H1 (cell line): ENCODE measurements around the gene HIVEP2. TPM values are rescaled to one million over a fixed set of nuclear protein-coding genes. Genes with fewer than 3 reads are reported as not detected.

Experiments
- CTCF ChIA-PET: fragments of 300-600 bp; sonication (Branson Sonifier 250); formaldehyde crosslinking; loops from one replicate; lab custom pipeline; 2021; ENCODE audit not compliant: partially characterized antibody; lab: Charles Lee
- POLR2A ChIA-PET: fragments of 300-600 bp; sonication (Branson Sonifier 250); formaldehyde crosslinking; loops from one replicate; lab custom pipeline; 2021; ENCODE audit warnings: inconsistent platforms; ENCODE audit not compliant: partially characterized antibody; lab: Charles Lee
- DNase-seq, 2 experiments: peaks; one replicate each; pipeline versions ENCODE4 v3.0.0 to v3.0.0-alpha.2; 2010 to 2022; ENCODE audit warnings: low spot score in 2 of 2, low read depth in 1 of 2, mixed read lengths in 1 of 2
- FAIRE-seq: peaks from 2 replicates; lab custom pipeline; 2011; peaks lifted over from hg19 to GRCh38; lab: Jason Lieb, UNC
- H2AFZ ChIP-seq: 2 replicates; pipeline ENCODE4 v1.8.1; 2012; ENCODE audit warnings: low read length, inconsistent platforms
- H2AK5ac ChIP-seq: 2 replicates; pipeline ENCODE4 v1.6.1; 2013; ENCODE audit warnings: low read depth, low read length
- H2BK120ac ChIP-seq: replicated peaks from 2 replicates; pipeline ENCODE3; 2013; ENCODE audit warnings: low read depth, low read length, inconsistent platforms
- H2BK12ac ChIP-seq: 2 replicates; pipeline ENCODE4 v1.6.1; 2013; ENCODE audit warnings: low read depth, low read length
- H2BK15ac ChIP-seq: 2 replicates; pipeline ENCODE4 v1.6.1; 2013; ENCODE audit warnings: low read length
- H2BK20ac ChIP-seq: 2 replicates; pipeline ENCODE4 v1.6.1; 2013; ENCODE audit warnings: low read length
- H2BK5ac ChIP-seq: 2 replicates; pipeline ENCODE4 v1.6.1; 2013; ENCODE audit warnings: low read depth, low read length
- H3K14ac ChIP-seq: 2 replicates; pipeline ENCODE4 v1.6.1; 2013; ENCODE audit warnings: inconsistent platforms; ENCODE audit not compliant: insufficient read length
- H3K18ac ChIP-seq: 2 replicates; pipeline ENCODE4 v1.6.1; 2013; ENCODE audit warnings: low read length; ENCODE audit errors: extremely low read depth
- H3K23ac ChIP-seq: 2 replicates; pipeline ENCODE4 v1.6.1; 2013; ENCODE audit warnings: inconsistent platforms; ENCODE audit not compliant: insufficient read length
- H3K23me2 ChIP-seq: 2 replicates; pipeline ENCODE4 v1.6.1; 2013; ENCODE audit warnings: low read depth, low read length
- H3K27ac ChIP-seq: 2 replicates; pipeline ENCODE4 v1.6.1; 2011; ENCODE audit warnings: low read depth, low read length, inconsistent platforms
- H3K27me3 ChIP-seq, 4 experiments: replicated peaks in 1 of 4; 1 replicate in 1 of 4; 2 replicates in 3 of 4; pipeline versions ENCODE4 v1.6.1 to v1.8.1; 2011 to 2013; ENCODE audit warnings: low read length in 3 of 4, mild to moderate bottlenecking in 3 of 4, inconsistent platforms in 2 of 4, mixed read lengths in 2 of 4, moderate library complexity in 1 of 4; ENCODE audit not compliant: control insufficient read depth in 3 of 4, insufficient read depth in 3 of 4; ENCODE audit errors: extremely low read depth in 1 of 4
- H3K36me3 ChIP-seq, 4 experiments: 2 replicates each; pipeline versions ENCODE4 v1.6.1 to v1.8.1; 2011 to 2013; ENCODE audit warnings: mild to moderate bottlenecking in 4 of 4, low read length in 3 of 4, moderate library complexity in 2 of 4, control low read depth in 1 of 4, inconsistent platforms in 1 of 4; ENCODE audit not compliant: insufficient read depth in 4 of 4, control insufficient read depth in 2 of 4
- H3K4ac ChIP-seq: replicated peaks from 2 replicates; pipeline ENCODE3; 2013; ENCODE audit warnings: low read length, low read depth, mixed read lengths, inconsistent platforms; ENCODE audit not compliant: insufficient read length
- H3K4me1 ChIP-seq, 4 experiments: replicated peaks in 1 of 4; 1 replicate in 1 of 4; 2 replicates in 3 of 4; pipeline versions ENCODE4 v1.6.1 to v1.8.1; 2011 to 2013; ENCODE audit warnings: low read length in 3 of 4, inconsistent platforms in 2 of 4, mixed read lengths in 1 of 4; ENCODE audit not compliant: insufficient read depth in 4 of 4, control insufficient read depth in 3 of 4
- H3K4me2 ChIP-seq, 2 experiments: 2 replicates each; pipeline versions ENCODE4 v1.6.1 to v1.8.1; 2011 to 2013; ENCODE audit warnings: low read depth in 2 of 2, low read length in 2 of 2, control low read depth in 1 of 2, inconsistent platforms in 1 of 2, mild to moderate bottlenecking in 1 of 2; ENCODE audit not compliant: insufficient read depth in 1 of 2
- H3K4me3 ChIP-seq, 4 experiments: fragments of 200-600, 300-600 bp in 1 of 4; sonication (generic), shearing (Covaris generic), sonication (Bioruptor Twin) in 1 of 4; 2 replicates each; pipeline versions ENCODE4 v1.5.1 to v1.8.1; 2011 to 2016; ENCODE audit warnings: low read length in 4 of 4, low read depth in 3 of 4, control low read depth in 2 of 4, inconsistent platforms in 2 of 4, mild to moderate bottlenecking in 2 of 4, mixed read lengths in 1 of 4, moderate library complexity in 1 of 4; ENCODE audit not compliant: insufficient read depth in 2 of 4; ENCODE audit errors: extremely low read depth in 1 of 4
- H3K56ac ChIP-seq: replicated peaks from 2 replicates; pipeline ENCODE3; 2013; ENCODE audit warnings: low read depth, mild to moderate bottlenecking, mixed read lengths, low read length, inconsistent platforms; ENCODE audit not compliant: insufficient read length
- H3K79me1 ChIP-seq: 2 replicates; pipeline ENCODE4 v1.6.1; 2013; ENCODE audit warnings: low read depth, low read length, control low read depth
- H3K79me2 ChIP-seq, 2 experiments: 2 replicates each; pipeline versions ENCODE4 v1.6.1 to v1.8.1; 2012 to 2013; ENCODE audit warnings: low read length in 2 of 2, mild to moderate bottlenecking in 2 of 2, inconsistent platforms in 1 of 2; ENCODE audit not compliant: insufficient read depth in 2 of 2, control insufficient read depth in 1 of 2
- H3K9ac ChIP-seq, 4 experiments: replicated peaks in 1 of 4; 1 replicate in 1 of 4; 2 replicates in 3 of 4; pipeline versions ENCODE4 v1.6.1 to v1.8.1; 2011 to 2013; ENCODE audit warnings: low read depth in 3 of 4, low read length in 3 of 4, control low read depth in 2 of 4, mild to moderate bottlenecking in 2 of 4, moderate library complexity in 2 of 4, inconsistent platforms in 1 of 4; ENCODE audit errors: extremely low read depth in 1 of 4
- H3K9me3 ChIP-seq, 2 experiments: 2 replicates each; pipeline versions ENCODE4 v1.6.1 to v1.8.1; 2012 to 2013; ENCODE audit warnings: mild to moderate bottlenecking in 2 of 2, moderate library complexity in 2 of 2, control low read depth in 1 of 2, inconsistent platforms in 1 of 2, low read depth in 1 of 2, low read length in 1 of 2, mixed read lengths in 1 of 2; ENCODE audit not compliant: insufficient read depth in 2 of 2
- H4K20me1 ChIP-seq, 2 experiments: replicated peaks in 1 of 2; 2 replicates each; pipeline versions ENCODE3 to v1.8.1; 2011 to 2013; ENCODE audit warnings: inconsistent platforms in 2 of 2, low read length in 2 of 2, mild to moderate bottlenecking in 1 of 2; ENCODE audit not compliant: insufficient read depth in 2 of 2, control insufficient read depth in 1 of 2
- H4K5ac ChIP-seq: 2 replicates; pipeline ENCODE4 v1.6.1; 2013; ENCODE audit warnings: low read length, low read depth, mixed read lengths, inconsistent platforms; ENCODE audit not compliant: insufficient read length
- H4K8ac ChIP-seq: 2 replicates; pipeline ENCODE4 v1.8.0; 2013; ENCODE audit warnings: mild to moderate bottlenecking, moderate library complexity, low read length, inconsistent platforms; ENCODE audit not compliant: insufficient read depth; ENCODE audit errors: extremely low read depth
- H4K91ac ChIP-seq: replicated peaks from 2 replicates; pipeline ENCODE3; 2013; ENCODE audit warnings: low read length, mixed read lengths, inconsistent platforms; ENCODE audit not compliant: insufficient read length
- KDM5A ChIP-seq: fragments of 200-600 bp; IDR thresholded peaks from 2 replicates; pipeline ENCODE4 v1.7.1; 2012; ENCODE audit warnings: mild to moderate bottlenecking, low read length, inconsistent platforms, mixed read lengths
- POLR2A ChIP-seq, 2 experiments: IDR thresholded peaks; 1 replicate in 1 of 2; 2 replicates in 1 of 2; pipeline ENCODE4 v1.6.1; 2011; ENCODE audit warnings: low read depth in 2 of 2, low read length in 2 of 2, mild to moderate bottlenecking in 2 of 2; ENCODE audit errors: control extremely low read depth in 1 of 2
- TEAD4 ChIP-seq: IDR thresholded peaks from 2 replicates; pipeline ENCODE4 v1.6.1; 2012; ENCODE audit warnings: low read depth, low read length, inconsistent platforms, mixed read lengths
- USF2 ChIP-seq: IDR thresholded peaks from 2 replicates; pipeline ENCODE4 v1.6.1; 2011; ENCODE audit warnings: low read length, improper control_type of control experiment
- YY1 ChIP-seq: IDR thresholded peaks from 2 replicates; pipeline ENCODE4 v1.6.1; 2011; ENCODE audit warnings: low read depth, mild to moderate bottlenecking, low read length
- WGBS, 2 experiments: shearing (Covaris generic) in 1 of 2; methylation state at CpG; one replicate each; pipeline versions ENCODE4 v1.1.6 to v1.1.7; 2013 to 2015; ENCODE audit warnings: low lambda C conversion rate in 2 of 2, mixed read lengths in 2 of 2, inconsistent platforms in 1 of 2, low coverage in 1 of 2, missing lambda C conversion rate in 1 of 2; ENCODE audit not compliant: insufficient replicate concordance in 2 of 2, insufficient coverage in 1 of 2, insufficient read length in 1 of 2; ENCODE audit errors: extremely low coverage in 1 of 2, missing lambda C conversion rate in 1 of 2; 5-methylcytosine and 5-hydroxymethylcytosine counted together
- polyA plus RNA-seq, 7 experiments: library from polyadenylated mRNA; depleted of rRNA in 3 of 7; stranded (reverse) in 5 of 7; unstranded in 2 of 7; fragments of >200 nt in 5 of 7; fragments of 200-250 nt in 2 of 7; gene quantifications; 1 replicate in 5 of 7; 2 replicates in 1 of 7; 4 replicates in 1 of 7; pipeline versions ENCODE4 v1.2.1 to v1.2.3, GENCODE V29; 2011 to 2013; ENCODE audit warnings: missing spikeins in 2 of 7, mixed read lengths in 2 of 7
- total RNA-seq: library from RNA; stranded (reverse); fragmentation: NEBNext Ultra II Directional; extraction: Animal tissue kit (Norgen Biotek cat#: 25700); gene quantifications from 2 replicates; pipeline ENCODE4 v1.2.1, GENCODE V29; 2021

Gene HIVEP2
- total and polyA plus RNA-seq, 2 of the 8 experiments (the other 6 are each of a cell fraction or from before 2014, with no cell fraction given), result 2.2 to 6.1 TPM

GRCh38 chr6:142838821-142839685 lies 105.9 kb downstream of the HIVEP2 start:
- H3K23me2 ChIP-seq, result no peaks in the 10 kb centered on the region
- 86% methylated on average over 7 of the region's 7 CpGs; no CpG with 5 or more reads in 1 of the 2 experiments for WGBS, 2 experiments
- no peak overlapping the region for H2AFZ ChIP-seq
- no peak overlapping the region for H4K8ac ChIP-seq
- peaks cover 0 to 6% (median 2%) of the 10 kb centered on the region in 4 experiments; a peak in 3 of 7 replicates for H3K4me1 ChIP-seq
- no peak overlapping the region for H2BK120ac ChIP-seq
- no peak overlapping the region for H3K4me3 ChIP-seq
- no peak overlapping the region for H3K23ac ChIP-seq
- FAIRE-seq (no peak), DNase-seq (no peak)
- H3K36me3 ChIP-seq, result no peaks in the 10 kb centered on the region
- TF ChIP-seq POLR2A (IDR thresholded peaks at IDR 0.05; ENCODE audit: control extremely low read depth in 1 of 2, low read depth in 2 of 2, low read length in 2 of 2) (no peak), USF2 (no peak), KDM5A (no peak), TEAD4 (no peak), YY1 (no peak)
- ChIA-PET CTCF (interaction anchor here (0.8 to 1.7 kb wide), 4 partner anchors 11 to 33 kb away, joined by 3 to 4 read pairs (median 4); no protein-coding TSS in a partner anchor), POLR2A (no interaction called here)
- H3K14ac ChIP-seq, result no peak overlapping the region
- H3K18ac ChIP-seq, result no peak overlapping the region
- no peaks in the 10 kb centered on the region for H4K20me1 ChIP-seq
- no peak overlapping the region for H3K4ac ChIP-seq
- H3K9ac ChIP-seq, result no peak overlapping the region
- no peaks in the 10 kb centered on the region for H3K9me3 ChIP-seq
- H3K27me3 ChIP-seq, result no peaks in the 10 kb centered on the region
- no peaks in the 10 kb centered on the region for H3K79me1 ChIP-seq
- no peak overlapping the region for H2BK5ac ChIP-seq
- no peaks in the 10 kb centered on the region; a peak in 1 of 4 replicates for H3K79me2 ChIP-seq
- no peak overlapping the region for H2BK20ac ChIP-seq
- no peak overlapping the region for H2BK12ac ChIP-seq
- H4K5ac ChIP-seq, result no peak overlapping the region
- H2AK5ac ChIP-seq, result no peak overlapping the region
- H3K56ac ChIP-seq, result no peak overlapping the region
- no peak overlapping the region for H3K4me2 ChIP-seq
- no peak overlapping the region for H4K91ac ChIP-seq
- no peak overlapping the region for H2BK15ac ChIP-seq
- no peak overlapping the region for H3K27ac ChIP-seq
